Mesenchymal stem cell (in vitro differentiated cells and primary cell): ENCODE data around the gene PRRC2B.

ENCODE experiments used
- DNase-seq: peaks from one replicate; pipeline ENCODE4 v3.0.0-alpha.2; 2013
- H2AFZ ChIP-seq: one replicate; pipeline ENCODE4 v1.6.1; 2013; ENCODE audit warnings: low read depth, mild to moderate bottlenecking, control low read depth, inconsistent platforms, low read length, moderate library complexity
- H2AK5ac ChIP-seq: 2 replicates; pipeline ENCODE4 v1.6.1; 2013; ENCODE audit warnings: low read length, moderate library complexity, mild to moderate bottlenecking, inconsistent platforms; ENCODE audit not compliant: severe bottlenecking
- H2BK120ac ChIP-seq: one replicate; pipeline ENCODE4 v1.6.1; 2013; ENCODE audit warnings: low read depth, mild to moderate bottlenecking, inconsistent platforms, low read length, moderate library complexity
- H2BK12ac ChIP-seq, 2 experiments: one replicate each; pipeline ENCODE4 v1.6.1; 2013; ENCODE audit warnings: inconsistent platforms in 2 of 2, low read length in 2 of 2, mild to moderate bottlenecking in 2 of 2, moderate library complexity in 2 of 2, control low read depth in 1 of 2
- H2BK15ac ChIP-seq: one replicate; pipeline ENCODE4 v1.6.1; 2013; ENCODE audit warnings: mild to moderate bottlenecking, low read depth, inconsistent platforms; ENCODE audit not compliant: poor library complexity, severe bottlenecking
- H2BK5ac ChIP-seq: 2 replicates; pipeline ENCODE4 v1.6.1; 2013; ENCODE audit warnings: low read depth, mild to moderate bottlenecking, low read length, control low read depth, inconsistent platforms; ENCODE audit not compliant: poor library complexity, severe bottlenecking
- H3K14ac ChIP-seq, 2 experiments: one replicate each; pipeline ENCODE4 v1.6.1; 2013; ENCODE audit warnings: inconsistent platforms in 2 of 2, low read length in 2 of 2, control low read depth in 1 of 2, mild to moderate bottlenecking in 1 of 2, moderate library complexity in 1 of 2
- H3K18ac ChIP-seq, 2 experiments: one replicate each; pipeline ENCODE4 v1.6.1; 2013; ENCODE audit warnings: inconsistent platforms in 2 of 2, low read length in 2 of 2, control low read depth in 1 of 2, low read depth in 1 of 2, mild to moderate bottlenecking in 1 of 2
- H3K23ac ChIP-seq, 2 experiments: one replicate each; pipeline ENCODE4 v1.6.1; 2013; ENCODE audit warnings: inconsistent platforms in 2 of 2, low read length in 2 of 2, mild to moderate bottlenecking in 2 of 2, moderate library complexity in 2 of 2, control low read depth in 1 of 2
- H3K27ac ChIP-seq: 2 replicates; pipeline ENCODE4 v1.5.1; 2013; ENCODE audit warnings: mild to moderate bottlenecking, moderate library complexity, low read length, control low read depth, inconsistent platforms; ENCODE audit not compliant: poor library complexity, severe bottlenecking
- H3K27me3 ChIP-seq, 2 experiments: 2 replicates each; pipeline versions ENCODE4 v1.6.1 to v1.7.0; 2013; ENCODE audit warnings: low read length in 2 of 2, mild to moderate bottlenecking in 2 of 2, moderate library complexity in 2 of 2, control low read depth in 1 of 2, inconsistent platforms in 1 of 2; ENCODE audit not compliant: control insufficient read depth in 1 of 2, insufficient read depth in 1 of 2
- H3K36me3 ChIP-seq, 2 experiments: 2 replicates each; pipeline versions ENCODE4 v1.6.1 to v1.7.0; 2013; ENCODE audit warnings: low read length in 2 of 2, control low read depth in 1 of 2, inconsistent platforms in 1 of 2, low read depth in 1 of 2, mild to moderate bottlenecking in 1 of 2; ENCODE audit not compliant: insufficient read depth in 2 of 2, control insufficient read depth in 1 of 2
- H3K4ac ChIP-seq, 2 experiments: one replicate each; pipeline ENCODE4 v1.6.1; 2013; ENCODE audit warnings: inconsistent platforms in 2 of 2, low read length in 2 of 2, mild to moderate bottlenecking in 2 of 2, moderate library complexity in 2 of 2, control low read depth in 1 of 2, low read depth in 1 of 2
- H3K4me1 ChIP-seq: 2 replicates; pipeline ENCODE4 v1.6.1; 2013; ENCODE audit warnings: low read depth, low read length, control low read depth; ENCODE audit not compliant: control insufficient read depth, insufficient read depth
- H3K4me2 ChIP-seq: 2 replicates; pipeline ENCODE4 v1.6.1; 2013; ENCODE audit warnings: low read length, mild to moderate bottlenecking, inconsistent platforms; ENCODE audit not compliant: poor library complexity, severe bottlenecking
- H3K4me3 ChIP-seq, 2 experiments: 2 replicates each; pipeline versions ENCODE4 v1.5.1 to v1.7.0; 2013; ENCODE audit warnings: low read length in 2 of 2, mild to moderate bottlenecking in 2 of 2, control low read depth in 1 of 2, low read depth in 1 of 2; ENCODE audit not compliant: insufficient read depth in 1 of 2
- H3K79me1 ChIP-seq: replicated peaks from 2 replicates; pipeline ENCODE4 v1.6.1; 2013; ENCODE audit warnings: mild to moderate bottlenecking, control low read depth, low read length, inconsistent platforms; ENCODE audit not compliant: poor library complexity, severe bottlenecking
- H3K9ac ChIP-seq: 2 replicates; pipeline ENCODE4 v1.7.0; 2013; ENCODE audit warnings: mild to moderate bottlenecking, low read length, moderate library complexity
- H3K9me3 ChIP-seq: 2 replicates; pipeline ENCODE4 v1.7.0; 2013; ENCODE audit warnings: mild to moderate bottlenecking, low read length; ENCODE audit not compliant: control insufficient read depth
- H4K8ac ChIP-seq: one replicate; pipeline ENCODE4 v1.6.1; 2013; ENCODE audit warnings: inconsistent platforms, mild to moderate bottlenecking, low read length, moderate library complexity
- H4K91ac ChIP-seq: one replicate; pipeline ENCODE4 v1.6.1; 2013; ENCODE audit warnings: mild to moderate bottlenecking, low read length, inconsistent platforms
- WGBS: methylation state at CpG from one replicate; pipeline ENCODE4 v1.1.7; 2013; ENCODE audit warnings: mixed read lengths; 5-methylcytosine and 5-hydroxymethylcytosine counted together

Gene PRRC2B

GRCh38 chr9:131358556-131358955 lies 35.3 kb upstream of the PRRC2B start:
- no peak overlapping the region for H3K4me2 ChIP-seq
- H4K8ac ChIP-seq: no peak overlapping the region
- H2BK5ac ChIP-seq: no peak overlapping the region
- no peak overlapping the region for H3K27ac ChIP-seq
- no peak overlapping the region for H3K14ac ChIP-seq
- no peak overlapping the region for H3K18ac ChIP-seq
- H3K23ac ChIP-seq: no peak overlapping the region
- no peak overlapping the region for H2BK12ac ChIP-seq
- H2BK15ac ChIP-seq: no peak overlapping the region
- no peaks in the 10 kb centered on the region for H3K27me3 ChIP-seq
- H3K4me3 ChIP-seq: no peak overlapping the region
- H2AFZ ChIP-seq: no peak overlapping the region
- no peak overlapping the region for H3K9ac ChIP-seq
- no peak overlapping the region for H4K91ac ChIP-seq
- peaks cover 10% of the 10 kb centered on the region for H3K4me1 ChIP-seq
- H3K36me3 ChIP-seq: no peaks in the 10 kb centered on the region
- H2AK5ac ChIP-seq: no peak overlapping the region
- 93% methylated on average over 9 of the region's 10 CpGs for WGBS
- H3K79me1 ChIP-seq: no peaks in the 10 kb centered on the region
- H3K9me3 ChIP-seq: no peaks in the 10 kb centered on the region
- H2BK120ac ChIP-seq: no peak overlapping the region
- no peak overlapping the region for H3K4ac ChIP-seq
- DNase-seq: no peak

- no peak overlapping the region for H2AFZ ChIP-seq
- no peak overlapping the region for H3K18ac ChIP-seq
- H3K27ac ChIP-seq: peak overlapping the region; percentile 74
- H3K27me3 ChIP-seq: no peaks in the 10 kb centered on the region
- no peaks in the 10 kb centered on the region for H3K36me3 ChIP-seq
- peaks cover 10% of the 10 kb centered on the region for H3K4me1 ChIP-seq
- no peak for DNase-seq
- no peak overlapping the region for H2BK120ac ChIP-seq
- H3K9ac ChIP-seq: no peak overlapping the region
- no peak overlapping the region for H3K23ac ChIP-seq
- H3K79me1 ChIP-seq: no peaks in the 10 kb centered on the region
- H2AK5ac ChIP-seq: no peak overlapping the region
- H4K91ac ChIP-seq: no peak overlapping the region
- no peak overlapping the region for H3K4me2 ChIP-seq
- H2BK5ac ChIP-seq: no peak overlapping the region
- no peak overlapping the region for H2BK12ac ChIP-seq
- no peak overlapping the region for H3K4ac ChIP-seq
- H3K9me3 ChIP-seq: no peaks in the 10 kb centered on the region
- H3K14ac ChIP-seq: no peak overlapping the region
- no peak overlapping the region for H2BK15ac ChIP-seq
- H3K4me3 ChIP-seq: no peak overlapping the region
- H4K8ac ChIP-seq: no peak overlapping the region
- WGBS: 85% methylated on average over 7 of the region's 8 CpGs
Observed at GRCh38 chr9:131361202-131361833, 32.6 kb upstream of the PRRC2B start.

- H3K4ac ChIP-seq: no peak overlapping the region
- no peak overlapping the region for H2BK12ac ChIP-seq
- DNase-seq: no peak
- H3K18ac ChIP-seq: no peak overlapping the region
- H4K91ac ChIP-seq: no peak overlapping the region
- no peak overlapping the region for H3K4me3 ChIP-seq
- peak overlapping the region; percentile 49 for H2AK5ac ChIP-seq
- H3K36me3 ChIP-seq: no peaks in the 10 kb centered on the region
- no peak overlapping the region for H3K14ac ChIP-seq
- no peak overlapping the region for H2BK120ac ChIP-seq
- peaks cover 11% of the 10 kb centered on the region for H3K4me1 ChIP-seq
- no peak overlapping the region for H3K9ac ChIP-seq
- H2BK15ac ChIP-seq: no peak overlapping the region
- no peak overlapping the region for H3K23ac ChIP-seq
- no peaks in the 10 kb centered on the region for H3K9me3 ChIP-seq
- H3K4me2 ChIP-seq: no peak overlapping the region
- H2BK5ac ChIP-seq: no peak overlapping the region
- H2AFZ ChIP-seq: no peak overlapping the region
- H4K8ac ChIP-seq: no peak overlapping the region
- no peaks in the 10 kb centered on the region for H3K27me3 ChIP-seq
- 90% methylated on average over 1 of the region's 1 CpG for WGBS
- H3K79me1 ChIP-seq: no peaks in the 10 kb centered on the region
- H3K27ac ChIP-seq: no peak overlapping the region
Observed at GRCh38 chr9:131365546-131365945, 28.3 kb upstream of the PRRC2B start.

- Histone ChIP-seq H2AFZ (no peak overlapping the region), H3K4me2 (no peak overlapping the region), H2BK120ac (no peak overlapping the region), H3K4me3 (peak overlapping the region in 1 of 2 experiments; percentile 16), H3K27ac (peak overlapping the region; percentile 44), H2BK15ac (no peak overlapping the region), H2BK5ac (no peak overlapping the region), H3K27me3 (no peaks in the 10 kb centered on the region), H3K14ac (no peak overlapping the region), H4K91ac (no peak overlapping the region), H3K9me3 (no peaks in the 10 kb centered on the region), H4K8ac (no peak overlapping the region), H3K18ac (no peak overlapping the region), H3K79me1 (no peaks in the 10 kb centered on the region), H3K36me3 (no peaks in the 10 kb centered on the region), H3K4me1 (peaks cover 4% of the 10 kb centered on the region), H3K4ac (no peak overlapping the region), H3K23ac (no peak overlapping the region), H2BK12ac (no peak overlapping the region), H3K9ac (no peak overlapping the region), H2AK5ac (no peak overlapping the region)
- 54% methylated on average over 6 of the region's 6 CpGs for WGBS
- DNase-seq: no peak
Observed at GRCh38 chr9:131366761-131367401, 27.0 kb upstream of the PRRC2B start.
